ENCODE data around the gene CABYR.

The CABYR gene

DNA sequence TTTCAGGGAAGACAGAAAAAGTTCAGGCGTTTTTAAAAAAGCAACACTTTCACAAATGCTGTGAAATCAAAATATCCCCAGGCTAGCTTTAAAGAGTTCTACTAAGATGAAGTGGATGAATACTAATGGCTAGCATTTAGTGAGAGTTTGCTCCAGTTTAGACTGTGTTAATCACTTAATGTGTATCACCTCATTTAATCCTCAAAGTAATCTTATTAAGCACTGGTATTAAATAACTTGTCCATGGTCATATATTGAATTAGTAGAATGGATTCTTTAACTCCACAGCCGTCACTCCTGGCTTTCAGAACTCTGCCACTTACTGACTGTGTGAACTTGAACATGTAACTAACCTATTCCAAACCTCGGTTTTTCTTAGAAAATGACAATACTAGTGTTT is 66.0 kb downstream of the CABYR start:
- Histone ChIP-seq H2AFZ (ENCODE audit: low read depth, low read length) (no peak overlapping the region), H3K4me1 (ENCODE audit: low read length) (no peaks in the 10 kb centered on the region), H3K9me3 (ENCODE audit: insufficient read depth, low read length) (no peaks in the 10 kb centered on the region), H3K4me2 (ENCODE audit: low read length) (no peak overlapping the region), H4K20me1 (ENCODE audit: insufficient read depth, low read length) (no peaks in the 10 kb centered on the region), H3K36me3 (replicated peaks; ENCODE audit: low read depth, low read length) (no peaks in the 10 kb centered on the region), H3K4me3 (ENCODE audit: low read length) (no peak overlapping the region), H3K27ac (ENCODE audit: low read length) (no peak overlapping the region), H3K9ac (ENCODE audit: low read length) (no peak overlapping the region), H3K27me3 (ENCODE audit: low read depth, low read length) (peaks cover 4% of the 10 kb centered on the region; the same call in 1 of the 2 replicates), H3K79me2 (ENCODE audit: low read length) (no peaks in the 10 kb centered on the region)
- TF ChIP-seq EZH2phosphoT487 (IDR thresholded peaks at IDR 0.05; ENCODE audit: low read depth) = no peak
- TF ChIP-seq CTCF (IDR thresholded peaks at IDR 0.05; ENCODE audit: low read depth, low read length) = no peak

- TF ChIP-seq EZH2phosphoT487 (IDR thresholded peaks at IDR 0.05; ENCODE audit: low read depth) (no peak), CTCF (IDR thresholded peaks at IDR 0.05; ENCODE audit: low read depth, low read length) (no peak)
- Histone ChIP-seq H3K9me3 (ENCODE audit: insufficient read depth, low read length) (no peaks in the 10 kb centered on the region), H3K79me2 (ENCODE audit: low read length) (no peaks in the 10 kb centered on the region), H3K4me3 (ENCODE audit: low read length) (no peak overlapping the region), H2AFZ (ENCODE audit: low read depth, low read length) (no peak overlapping the region), H4K20me1 (ENCODE audit: insufficient read depth, low read length) (no peaks in the 10 kb centered on the region), H3K27ac (ENCODE audit: low read length) (no peak overlapping the region), H3K9ac (ENCODE audit: low read length) (no peak overlapping the region), H3K36me3 (replicated peaks; ENCODE audit: low read depth, low read length) (no peaks in the 10 kb centered on the region), H3K27me3 (ENCODE audit: low read depth, low read length) (peaks cover 4% of the 10 kb centered on the region; the same call in 1 of the 2 replicates), H3K4me2 (ENCODE audit: low read length) (no peak overlapping the region), H3K4me1 (ENCODE audit: low read length) (no peaks in the 10 kb centered on the region)
These were observed 69.6 kb downstream of the CABYR start for GRCh38 chr18:24208270-24209035.

DNA sequence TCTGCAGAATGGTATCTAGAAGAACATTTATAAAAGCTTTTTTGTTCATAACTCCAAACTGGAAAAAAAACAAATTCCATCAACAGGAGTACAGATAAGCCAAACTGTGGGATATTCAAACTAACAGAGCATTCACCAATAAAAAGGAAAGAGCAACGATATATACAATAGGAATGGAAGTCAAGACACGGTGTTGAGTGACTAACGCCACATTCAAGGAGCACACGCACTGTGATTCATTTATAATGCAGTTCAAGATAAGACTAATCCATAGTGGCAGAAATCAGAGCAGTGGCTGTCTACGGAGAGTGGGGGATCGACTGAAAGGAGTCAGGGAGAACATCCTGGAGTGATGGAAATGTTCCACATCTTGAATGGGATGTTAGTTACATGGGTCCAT is 70.7 kb downstream of the CABYR start:
- H3K9me3 ChIP-seq (ENCODE audit: insufficient read depth, low read length) = no peaks in the 10 kb centered on the region
- H3K4me2 ChIP-seq (ENCODE audit: low read length) = no peak overlapping the region
- H3K27me3 ChIP-seq (ENCODE audit: low read depth, low read length) = peaks cover 4% of the 10 kb centered on the region; the same call in 1 of the 2 replicates
- no peak overlapping the region for H2AFZ ChIP-seq (ENCODE audit: low read depth, low read length)
- H3K36me3 ChIP-seq (replicated peaks; ENCODE audit: low read depth, low read length) = no peaks in the 10 kb centered on the region
- no peak overlapping the region for H3K9ac ChIP-seq (ENCODE audit: low read length)
- no peaks in the 10 kb centered on the region for H4K20me1 ChIP-seq (ENCODE audit: insufficient read depth, low read length)
- no peaks in the 10 kb centered on the region for H3K4me1 ChIP-seq (ENCODE audit: low read length)
- H3K79me2 ChIP-seq (ENCODE audit: low read length) = no peaks in the 10 kb centered on the region
- no peak overlapping the region for H3K27ac ChIP-seq (ENCODE audit: low read length)
- no peak overlapping the region for H3K4me3 ChIP-seq (ENCODE audit: low read length)
- TF ChIP-seq EZH2phosphoT487 (IDR thresholded peaks at IDR 0.05; ENCODE audit: low read depth) (no peak), CTCF (IDR thresholded peaks at IDR 0.05; ENCODE audit: low read depth, low read length) (no peak)
